Transverse colon (tissue), 4 donors: ENCODE results near the gene CHEK1. TPM values are rescaled to one million over a fixed set of nuclear protein-coding genes. Genes with fewer than 3 reads are reported as not detected.

Experiments
- DNase-seq: peaks from one replicate; pipeline ENCODE4 v3.0.0-alpha.2; 2019
- H3K27ac ChIP-seq, 4 donors: fragments of 200-600 bp; sonication (generic); 2 replicates each; pipeline ENCODE4 v1.5.1; 2016 to 2018; ENCODE audit warnings: inconsistent platforms in 4 of 4
- H3K27me3 ChIP-seq: fragments of 200-600 bp; sonication (generic); 2 replicates; pipeline ENCODE4 v1.5.1; 2017; ENCODE audit warnings: inconsistent platforms
- H3K36me3 ChIP-seq, 4 donors: fragments of 200-600 bp; sonication (generic); 2 replicates each; pipeline ENCODE4 v1.5.1; 2017 to 2019; ENCODE audit warnings: inconsistent platforms in 4 of 4
- H3K4me1 ChIP-seq, 4 donors: fragments of 200-600 bp; sonication (generic); 2 replicates each; pipeline ENCODE4 v1.5.1; 2017 to 2020; ENCODE audit warnings: inconsistent platforms in 4 of 4
- H3K4me3 ChIP-seq, 4 donors: fragments of 200-600 bp; sonication (generic); 1 replicate in 1 of 4; 2 replicates in 3 of 4; pipeline versions ENCODE4 v1.5.1 to v1.6.1; 2017 to 2019; ENCODE audit warnings: inconsistent platforms in 4 of 4
- H3K9me3 ChIP-seq, 2 donors: fragments of 200-600 bp; sonication (generic); 2 replicates each; pipeline ENCODE4 v1.5.1; 2017 to 2019; ENCODE audit warnings: inconsistent platforms in 2 of 2
- EP300 ChIP-seq: sonication (generic); formaldehyde crosslinking; IDR thresholded peaks from one replicate; pipeline ENCODE4 v1.6.1; 2017; ENCODE audit warnings: antibody characterized with exemption, low read depth
- POLR2A ChIP-seq: fragments of 450-650 bp; IDR thresholded peaks from one replicate; pipeline ENCODE4 v1.6.1; 2016; ENCODE audit warnings: antibody characterized with exemption, mild to moderate bottlenecking, moderate library complexity
- POLR2AphosphoS5 ChIP-seq, 3 donors: sonication (generic); formaldehyde crosslinking; IDR thresholded peaks; one replicate each; pipeline ENCODE4 v1.6.1; 2016; ENCODE audit warnings: antibody characterized with exemption in 3 of 3
- WGBS, 2 donors: methylation state at CpG; one replicate each; pipeline ENCODE4 v1.1.5; 2018; ENCODE audit warnings: low coverage in 1 of 2; 5-methylcytosine and 5-hydroxymethylcytosine counted together
- in situ Hi-C, 4 donors: fragments of 200-750 bp; cut with MboI; loops; one replicate each; pipeline versions ENCODE4 v1.15.0 to v1.15.1; 2017; ENCODE audit warnings: low sequenced_read_pairs in 3 of 4, low pct_ligation_motif_present in 1 of 4, low pct_unique_long_range_greater_than_20kb in 1 of 4
- intact Hi-C: fragments of 100-400 bp; cut with DNase I; formaldehyde crosslinking; loops from one replicate; pipeline ENCODE4 v1.15.1; 2023; ENCODE audit warnings: low total_unique reads
- small RNA-seq, 4 donors: library from RNA; depleted of rRNA; stranded (forward); fragments of <200 nt; gene quantifications; one replicate each; pipeline ENCODE3, GENCODE V24; 2016
- total RNA-seq, 4 donors: library from RNA; depleted of rRNA; stranded (reverse); fragments of >200 nt; gene quantifications; one replicate each; pipeline ENCODE4 v1.1.0, GENCODE V29; 2016
- TF ChIP-seq, protein P1 (sequence below), 5 experiments: fragments of 200-600 bp in 3 of 5; fragments of 450-650 bp in 2 of 5; sonication (generic) in 3 of 5; IDR thresholded peaks; 1 replicate in 2 of 5; 2 replicates in 3 of 5; pipeline ENCODE4 v1.5.1; 2016 to 2017; ENCODE audit warnings: antibody characterized with exemption in 5 of 5, inconsistent platforms in 3 of 5, mild to moderate bottlenecking in 2 of 5, moderate library complexity in 1 of 5

The CHEK1 gene
- total RNA-seq, 4 donors from 2014 or later, result 0.37 to 194 (median 4.3) TPM

- H3K27ac ChIP-seq, result no peak overlapping the region
- DNase-seq, result no peak
- no peaks in the 10 kb centered on the region for H3K27me3 ChIP-seq
- in situ Hi-C loops, result no loop called here
- WGBS, 2 donors, result 84 to 87% methylated on average over 6 of the region's 6 CpGs
- no peak for TF ChIP-seq POLR2A
- TF ChIP-seq POLR2AphosphoS5 (IDR thresholded peaks at IDR 0.05), result no peak
- no peak for TF ChIP-seq EP300
- TF ChIP-seq, protein P1, sequence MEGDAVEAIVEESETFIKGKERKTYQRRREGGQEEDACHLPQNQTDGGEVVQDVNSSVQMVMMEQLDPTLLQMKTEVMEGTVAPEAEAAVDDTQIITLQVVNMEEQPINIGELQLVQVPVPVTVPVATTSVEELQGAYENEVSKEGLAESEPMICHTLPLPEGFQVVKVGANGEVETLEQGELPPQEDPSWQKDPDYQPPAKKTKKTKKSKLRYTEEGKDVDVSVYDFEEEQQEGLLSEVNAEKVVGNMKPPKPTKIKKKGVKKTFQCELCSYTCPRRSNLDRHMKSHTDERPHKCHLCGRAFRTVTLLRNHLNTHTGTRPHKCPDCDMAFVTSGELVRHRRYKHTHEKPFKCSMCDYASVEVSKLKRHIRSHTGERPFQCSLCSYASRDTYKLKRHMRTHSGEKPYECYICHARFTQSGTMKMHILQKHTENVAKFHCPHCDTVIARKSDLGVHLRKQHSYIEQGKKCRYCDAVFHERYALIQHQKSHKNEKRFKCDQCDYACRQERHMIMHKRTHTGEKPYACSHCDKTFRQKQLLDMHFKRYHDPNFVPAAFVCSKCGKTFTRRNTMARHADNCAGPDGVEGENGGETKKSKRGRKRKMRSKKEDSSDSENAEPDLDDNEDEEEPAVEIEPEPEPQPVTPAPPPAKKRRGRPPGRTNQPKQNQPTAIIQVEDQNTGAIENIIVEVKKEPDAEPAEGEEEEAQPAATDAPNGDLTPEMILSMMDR (IDR thresholded peaks at IDR 0.05), result no peak
- no peak overlapping the region for H3K4me3 ChIP-seq
- H3K9me3 ChIP-seq, result no peaks in the 10 kb centered on the region
- H3K36me3 ChIP-seq, result no peaks in the 10 kb centered on the region
- H3K4me1 ChIP-seq, result no peaks in the 10 kb centered on the region
- intact Hi-C loops, result no loop called here
Measured at GRCh38 chr11:125720781-125721180, 95.8 kb downstream of the CHEK1 start.

GRCh38 chr11:125724125-125724524 lies 99.2 kb downstream of the CHEK1 start:
- Histone ChIP-seq H3K4me1 (no peaks in the 10 kb centered on the region), H3K36me3 (no peaks in the 10 kb centered on the region), H3K27ac (no peak overlapping the region), H3K9me3 (no peaks in the 10 kb centered on the region), H3K4me3 (no peak overlapping the region), H3K27me3 (no peaks in the 10 kb centered on the region)
- WGBS, 2 donors, result 86 to 100% methylated on average over 1 of the region's 1 CpG
- no peak for DNase-seq
- intact Hi-C loops (no loop called here), in situ Hi-C loops (no loop called here)
- no peak for TF ChIP-seq POLR2AphosphoS5 (IDR thresholded peaks at IDR 0.05)
- TF ChIP-seq, protein P1 (IDR thresholded peaks at IDR 0.05), result no peak
- TF ChIP-seq EP300, result no peak

Small RNA genes within 50 kb of the gene (small RNA-seq; reads per million reads assigned to genes)
- gene RNU2-35P, result 0 reads per million in 4 donors

Other genes starting within 250 kb of the CHEK1 start
- gene FEZ1, start 128.9 kb upstream of the CHEK1 start, total RNA-seq, result 10 to 100 TPM in 2 of 4 donors, 1 to 10 TPM in 2; 5.2 to 12.2 (median 10.1) TPM
- 100 to 1,000 TPM in 1 of 4 donors, 10 to 100 TPM in 3; 53.9 to 107 (median 80.4) TPM for gene EI24, start 55.7 kb upstream of the CHEK1 start, total RNA-seq
- 10 to 100 TPM; 21.7 to 73.2 (median 64.3) TPM for gene STT3A, start 32.3 kb upstream of the CHEK1 start, total RNA-seq
- gene ACRV1, start 55.7 kb downstream of the CHEK1 start, total RNA-seq, result not detected
- gene PATE1, start 121.1 kb downstream of the CHEK1 start, total RNA-seq, result not detected
- not detected for gene PATE2, start 153.7 kb downstream of the CHEK1 start, total RNA-seq
- gene PATE3, start 163.0 kb downstream of the CHEK1 start, total RNA-seq, result not detected
- gene PATE4, start 208.2 kb downstream of the CHEK1 start, total RNA-seq, result not detected